Uterus (tissue), 2 donors: ENCODE results near the gene TAPT1.

Experiments used
- CTCF ChIP-seq, 4 experiments: fragments of 200-600 bp in 2 of 4; fragments of 450-650 bp in 2 of 4; sonication (generic) in 2 of 4; IDR thresholded peaks; one replicate each; pipeline ENCODE4 v1.5.1; 2016 to 2019; ENCODE audit warnings: antibody characterized with exemption in 4 of 4, mild to moderate bottlenecking in 2 of 4, moderate library complexity in 1 of 4
- POLR2A ChIP-seq, 2 donors: fragments of 450-650 bp; IDR thresholded peaks; one replicate each; pipeline ENCODE4 v1.6.1; 2016; ENCODE audit warnings: antibody characterized with exemption in 2 of 2, mild to moderate bottlenecking in 1 of 2, moderate library complexity in 1 of 2

- TF ChIP-seq CTCF (IDR thresholded peaks at IDR 0.05) (no peak), POLR2A (IDR thresholded peaks at IDR 0.05) (no peak)
Observed at GRCh38 chr4:16113741-16114140, 112.5 kb downstream of the TAPT1 start.
